Measurements from ENCODE around the gene HCN4.

The HCN4 gene

GRCh38 chr15:73344056-73344455 lies 24.7 kb downstream of the HCN4 start:
- no peak for DNase-seq

DNA sequence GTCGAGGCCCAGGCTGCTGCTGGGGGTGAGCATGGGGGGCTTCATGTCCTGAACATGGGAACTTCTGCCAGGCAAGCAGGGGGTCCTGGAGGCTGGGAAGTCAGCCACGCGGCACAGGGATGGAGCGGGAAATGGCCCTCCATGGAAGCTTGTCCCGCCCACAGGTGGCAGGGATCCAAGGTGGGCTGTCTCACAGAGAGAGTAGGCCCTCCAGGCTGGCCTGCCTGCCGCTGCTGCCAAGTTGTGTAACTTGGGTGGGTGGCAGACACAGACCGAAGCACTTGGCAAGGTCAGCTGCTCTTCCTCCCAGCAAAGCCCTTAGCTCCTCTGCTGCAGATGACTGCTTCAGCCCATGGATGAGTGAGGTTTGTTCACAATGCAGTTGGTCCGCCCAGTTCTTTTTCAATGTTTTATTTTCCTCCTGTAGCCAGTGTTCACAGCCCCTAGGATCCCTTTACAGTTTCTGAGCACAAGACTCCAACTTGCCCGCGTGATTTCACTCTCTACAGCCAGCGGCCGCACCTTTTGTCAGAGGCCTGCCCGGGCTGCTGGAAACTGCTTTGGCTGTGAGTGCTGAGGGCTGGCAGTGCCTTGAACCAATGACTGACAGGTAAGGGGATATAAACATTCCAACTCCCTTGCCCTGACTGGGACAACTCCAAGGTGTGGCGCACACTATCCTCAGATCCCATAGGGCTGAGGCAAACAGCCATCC lies 26.7 kb downstream of the HCN4 start:
- no peak for DNase-seq

DNA sequence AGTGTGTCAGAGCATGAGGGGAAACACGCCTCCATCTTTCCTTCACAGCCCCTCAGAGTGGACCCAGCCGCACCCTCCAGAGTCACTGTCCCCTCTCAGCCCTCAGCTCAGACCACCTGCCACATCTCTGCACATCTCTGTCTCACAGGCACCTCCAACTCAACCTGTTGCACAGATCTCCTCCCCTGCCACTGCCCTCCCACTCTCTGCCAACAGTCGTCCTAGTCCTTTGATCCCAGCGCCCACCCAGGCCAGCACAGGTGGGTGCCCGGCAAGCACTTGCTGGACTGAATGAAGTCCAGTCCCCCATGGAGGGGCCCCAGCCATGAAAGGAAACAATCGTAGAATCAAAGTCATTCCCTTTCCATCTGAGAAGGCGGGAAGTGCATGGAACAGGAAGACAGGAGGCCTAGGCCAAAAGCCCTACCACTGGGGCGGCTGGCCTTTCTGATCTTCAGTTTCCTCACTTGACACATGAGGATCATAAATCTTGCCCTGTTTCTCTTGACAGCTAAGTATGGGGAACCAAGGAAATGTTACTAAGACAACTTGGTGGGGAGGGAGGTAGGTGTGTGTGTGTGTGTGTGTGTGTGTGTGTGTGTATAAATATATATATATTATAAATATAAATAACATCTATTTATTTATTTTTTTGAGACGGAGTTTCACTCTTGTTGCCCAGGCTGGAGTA lies 28.1 kb downstream of the HCN4 start:
- no peak for DNase-seq

GRCh38 chr15:73338606-73339374 lies 30.0 kb downstream of the HCN4 start:
- DNase-seq: no peak

- DNase-seq: no peak
These were observed 30.7 kb downstream of the HCN4 start for GRCh38 chr15:73338058-73338457.

GRCh38 chr15:73337187-73337586 lies 31.6 kb downstream of the HCN4 start:
- DNase-seq: no peak

DNA sequence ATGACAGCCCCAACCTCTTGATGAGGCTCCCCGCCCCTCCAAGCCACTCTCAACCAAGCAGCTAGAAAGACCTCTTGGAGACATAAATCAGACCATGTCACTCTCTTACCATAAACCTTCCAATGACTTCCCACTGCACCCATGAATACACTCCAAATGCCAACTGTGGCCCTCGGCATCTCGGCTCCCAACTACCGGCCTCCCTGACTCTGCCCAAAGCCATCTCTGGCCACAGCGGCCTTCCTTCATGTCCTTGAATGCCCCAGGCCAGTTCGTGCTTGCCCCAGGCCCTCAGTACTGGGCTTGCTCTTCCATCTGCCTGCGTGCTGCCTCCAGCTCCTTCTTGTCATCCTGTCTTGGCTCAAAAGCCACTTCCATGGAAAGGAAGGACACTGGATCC lies 32.0 kb downstream of the HCN4 start:
- DNase-seq: no peak

DNA sequence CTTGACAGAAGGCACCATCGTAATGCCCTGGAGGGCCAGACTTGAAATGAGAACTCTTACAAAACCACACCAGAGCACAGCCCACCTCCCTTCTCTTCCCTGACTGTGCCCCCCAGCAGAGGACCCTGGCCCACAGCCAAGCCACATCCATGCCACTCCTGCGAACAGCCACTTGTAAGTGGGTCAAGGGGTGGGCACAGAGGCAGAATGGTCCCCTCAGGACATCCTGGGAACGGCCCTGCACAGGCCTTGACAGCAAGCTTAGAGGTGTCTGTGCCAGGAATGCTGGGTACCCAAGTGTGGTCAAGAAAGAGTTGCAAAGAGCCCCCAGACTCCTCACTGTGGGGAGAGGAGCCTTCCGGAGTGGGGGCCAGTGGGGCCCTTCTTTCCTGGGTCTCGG lies 33.3 kb downstream of the HCN4 start:
- no peak for DNase-seq

DNA sequence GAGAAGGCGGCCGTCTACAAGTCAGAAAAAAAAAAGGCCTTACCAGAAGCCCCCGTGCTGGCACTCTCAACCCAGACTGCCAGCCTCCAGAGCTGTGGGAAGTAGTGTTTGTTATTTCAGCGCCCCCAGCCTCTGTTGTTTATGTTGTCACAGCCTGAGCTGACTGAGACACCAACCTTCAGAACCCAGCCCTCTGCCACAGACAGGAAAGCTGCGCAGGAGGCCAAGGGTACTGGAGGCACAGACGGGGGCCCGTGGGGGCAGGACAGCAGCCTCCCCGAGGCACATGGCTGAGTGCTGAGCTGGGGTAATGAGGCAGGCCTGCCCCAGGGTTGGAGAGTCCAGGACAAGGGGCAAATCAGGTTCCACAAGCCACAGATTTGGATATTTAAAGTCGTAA lies 33.7 kb downstream of the HCN4 start:
- DNase-seq: no peak

DNA sequence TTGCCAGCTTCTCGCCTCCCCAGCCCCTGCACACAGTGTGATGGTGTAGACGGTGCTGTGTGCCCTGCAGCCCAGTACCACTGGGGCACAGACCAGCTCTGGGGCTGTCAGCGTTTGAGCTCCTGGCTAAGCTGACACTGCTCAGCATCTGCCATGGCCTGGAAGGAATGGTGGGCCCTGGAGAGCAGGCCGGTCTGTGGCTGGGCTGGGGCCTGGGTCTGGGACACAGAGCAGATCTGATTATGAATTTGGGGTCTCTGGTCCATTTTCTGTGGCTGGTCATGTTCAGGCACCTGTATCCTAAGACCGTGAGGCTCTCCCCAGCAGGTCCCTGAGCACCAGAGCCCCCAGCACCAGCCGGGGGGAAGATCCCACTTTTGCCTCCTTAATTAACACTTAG lies 34.7 kb downstream of the HCN4 start:
- DNase-seq: no peak

DNA sequence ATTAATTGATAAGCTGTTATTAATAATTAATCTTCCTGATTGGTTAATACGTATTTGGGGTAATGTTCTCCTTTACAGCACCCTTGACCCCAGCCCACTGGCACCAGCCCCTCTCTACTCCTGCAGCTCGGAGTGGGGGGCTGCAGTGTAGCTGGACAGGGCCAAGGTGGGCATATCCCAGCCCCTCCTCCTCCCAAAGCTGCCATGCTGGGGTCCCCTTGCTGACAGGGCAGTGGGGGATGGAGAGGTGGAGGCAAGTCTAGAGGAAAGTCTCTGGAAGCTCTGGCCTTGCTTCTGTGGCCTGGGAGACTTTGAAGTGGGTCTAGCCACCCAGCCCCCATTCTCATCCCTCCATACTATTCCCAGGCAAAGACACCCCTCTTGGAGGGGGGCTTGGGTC lies 35.8 kb downstream of the HCN4 start:
- DNase-seq: no peak

- DNase-seq: no peak
These were observed 36.5 kb downstream of the HCN4 start for GRCh38 chr15:73331991-73332925.

GRCh38 chr15:73331501-73331900 lies 37.3 kb downstream of the HCN4 start:
- DNase-seq: no peak

DNA sequence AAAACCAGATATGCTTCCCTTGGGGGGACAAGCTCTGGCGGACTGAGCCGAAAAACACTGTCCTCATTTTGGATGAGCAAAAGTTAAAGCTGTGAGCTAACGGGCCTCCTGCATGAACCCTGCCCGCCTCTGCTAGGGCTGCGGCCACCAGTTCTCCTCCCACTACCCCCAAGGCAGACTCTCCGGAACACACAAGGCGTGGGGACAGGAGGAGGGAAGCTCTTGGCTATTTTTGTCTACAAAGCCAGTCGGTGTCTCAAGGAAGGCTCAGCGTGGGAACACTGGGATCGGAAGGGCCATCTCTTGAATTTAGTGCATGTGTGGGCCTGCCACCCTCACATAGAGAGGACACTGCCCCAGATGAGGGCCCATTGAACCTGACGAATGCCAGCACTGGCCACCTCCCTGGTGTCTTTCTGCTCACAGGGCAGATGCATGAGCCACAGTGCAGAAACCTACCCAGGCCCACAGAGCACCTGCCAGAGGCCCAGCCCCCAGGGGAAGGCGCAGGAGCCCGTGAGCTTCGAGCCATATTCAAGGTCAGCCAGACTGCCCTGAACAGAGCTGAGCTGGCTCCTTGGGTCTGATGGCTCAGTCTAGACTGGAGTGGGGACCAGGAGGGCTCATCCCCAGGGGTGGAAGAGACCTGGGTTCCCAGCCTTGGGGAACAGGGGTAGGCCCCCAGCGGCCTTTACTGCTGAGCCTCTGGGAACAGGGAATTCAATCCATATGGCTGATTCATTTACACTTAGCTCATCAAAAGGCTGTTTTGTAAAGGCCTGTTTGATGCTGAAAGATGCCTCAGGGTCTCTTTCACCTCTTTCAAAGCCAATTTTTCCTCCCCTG lies 38.3 kb downstream of the HCN4 start:
- DNase-seq: no peak

GRCh38 chr15:73329501-73330200 lies 39.1 kb downstream of the HCN4 start:
- no peak for DNase-seq

DNA sequence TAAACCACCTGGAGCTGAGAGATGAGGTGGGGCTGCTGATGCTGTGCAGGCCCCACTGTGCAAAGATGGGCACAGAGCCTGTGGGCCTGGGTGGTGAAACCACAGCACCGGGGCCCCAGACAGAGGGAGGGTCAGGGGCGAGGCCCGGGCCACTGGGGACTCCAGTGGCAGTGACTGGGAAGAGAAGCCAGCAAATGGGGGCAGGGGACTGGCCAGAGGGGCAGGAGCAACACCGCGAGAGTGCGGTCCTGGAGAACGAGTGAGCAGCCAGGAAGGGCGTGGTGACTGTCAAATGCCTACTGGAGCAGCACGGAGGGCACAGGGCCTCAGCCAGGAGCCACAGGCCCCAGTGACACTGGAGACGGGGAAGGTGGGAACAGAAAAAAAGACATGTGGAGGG lies 39.8 kb downstream of the HCN4 start:
- DNase-seq: no peak

- DNase-seq: no peak
These were observed 40.5 kb downstream of the HCN4 start for GRCh38 chr15:73328149-73328820.

- no peak for DNase-seq
These were observed 42.6 kb downstream of the HCN4 start for GRCh38 chr15:73326157-73326556.

DNA sequence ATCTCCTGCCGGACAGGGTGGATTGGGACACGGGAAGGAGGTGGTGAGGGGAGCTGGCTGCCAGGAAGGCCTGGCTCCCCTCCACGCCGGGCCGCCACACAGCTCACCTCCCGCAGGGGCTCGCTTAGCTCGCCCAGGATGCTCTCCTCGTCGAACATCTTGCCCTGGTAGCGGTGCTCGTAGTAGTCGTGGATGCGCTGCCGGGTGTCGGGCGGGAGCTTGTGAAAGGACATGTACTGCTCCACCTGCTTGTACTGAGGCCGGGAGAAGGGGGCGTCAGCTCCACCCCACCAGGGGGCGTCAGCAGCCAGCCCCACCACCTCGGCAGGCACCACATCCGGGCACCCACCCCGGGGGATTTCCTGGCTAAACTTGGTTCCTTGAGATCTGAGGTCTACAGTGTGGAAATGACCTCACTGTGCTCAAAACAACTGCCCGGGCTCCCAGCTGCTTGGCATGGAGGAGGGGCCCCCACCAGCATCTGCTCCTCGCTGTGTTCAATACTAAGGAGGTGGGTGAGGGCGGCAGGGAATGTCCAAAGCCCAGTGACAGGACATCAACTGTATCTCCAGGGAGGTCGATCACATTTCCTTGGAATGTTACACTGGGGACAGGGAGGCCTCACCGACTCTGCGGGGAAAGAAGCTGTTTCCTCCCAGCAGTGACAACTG lies 43.4 kb downstream of the HCN4 start:
- DNase-seq: no peak
